Measurements from ENCODE around the gene RAD9A. TPM values are rescaled to one million over a fixed set of nuclear protein-coding genes. Genes with fewer than 3 reads are reported as not detected.
A peak's percentile ranks its signal among the peaks of the same experiment; 100 is the strongest.

The RAD9A gene
- total RNA-seq, 1 donor from 2014 or later = 30.7 TPM

DNA sequence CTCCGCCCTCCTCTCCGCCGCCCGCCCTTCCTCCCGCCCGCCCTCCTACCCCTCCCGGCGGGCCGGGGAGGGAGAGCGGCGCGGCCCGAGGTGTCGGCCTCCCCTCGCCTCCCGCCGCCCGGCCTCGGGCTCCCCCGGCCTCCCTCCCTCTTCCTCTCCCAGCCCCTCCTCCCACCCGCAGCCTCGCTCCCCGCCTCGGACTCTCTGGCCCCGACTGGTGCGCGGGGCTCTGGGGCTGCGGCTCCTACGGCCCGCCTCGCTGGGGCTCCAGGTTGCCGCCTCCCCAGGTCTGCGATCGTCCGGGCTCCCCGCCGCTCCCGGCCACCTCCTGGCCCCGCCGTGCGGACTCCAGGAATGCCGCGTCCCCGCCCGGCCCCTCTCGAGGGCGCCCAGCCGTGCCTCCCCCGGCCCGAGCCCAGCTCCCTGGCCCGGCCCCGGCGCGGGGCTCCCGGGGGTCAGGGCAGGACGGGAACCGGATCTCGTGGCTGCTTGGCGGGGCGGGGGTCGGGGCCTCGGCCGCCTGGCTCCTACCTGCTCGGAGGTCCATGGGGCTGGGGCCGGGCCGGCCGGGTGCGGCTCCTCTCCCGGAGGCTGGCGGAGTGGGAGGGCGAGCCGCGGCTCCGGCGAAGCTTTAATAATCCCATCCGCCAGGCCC is 18.7 kb upstream of the RAD9A start, which contains the start of gene CLCF1:
Gene CLCF1, minus strand, starts transcription at position 606 of the 655 bp plus-strand sequence. Its CDS starts 59 bp downstream, at position 547.
- intact Hi-C loops (cut with micrococcal nuclease) = loop anchor here (1.0 kb wide), 3 partner anchors 9 to 27 kb away; partner anchors contain the start of gene POLD4
- Mint-ChIP-seq H3K9me3 (no peaks in the 10 kb centered on the region), H3K4me3 (peak within 1 kb of the TSS; percentile 87), H3K4me1 (ENCODE audit: low read depth) (peaks cover 26% of the 10 kb centered on the region), H3K27me3 (ENCODE audit: insufficient read depth) (peaks cover 54% of the 10 kb centered on the region), H3K27ac (peak within 1 kb of the TSS; percentile 72), H3K36me3 (ENCODE audit: low read depth) (no peaks in the 10 kb centered on the region)
- DNase-seq (ENCODE audit: low spot score) = no peak

GRCh38 chr11:67373648-67374570 is 17.9 kb upstream of the RAD9A start:
- Mint-ChIP-seq H3K4me1 (ENCODE audit: low read depth) (peaks cover 20% of the 10 kb centered on the region), H3K4me3 (peak overlapping the region; percentile 87), H3K9me3 (no peaks in the 10 kb centered on the region), H3K36me3 (ENCODE audit: low read depth) (no peaks in the 10 kb centered on the region), H3K27me3 (ENCODE audit: insufficient read depth) (peaks cover 58% of the 10 kb centered on the region), H3K27ac (peak overlapping the region; percentile 72)
- intact Hi-C loops (cut with micrococcal nuclease) = loop anchor here (1.0 kb wide), 3 partner anchors 8 to 28 kb away; partner anchors contain the start of gene POLD4
- peak; percentile 32 for DNase-seq (ENCODE audit: low spot score)

- Mint-ChIP-seq H3K36me3 (ENCODE audit: low read depth) (no peaks in the 10 kb centered on the region), H3K27me3 (ENCODE audit: insufficient read depth) (peaks cover 54% of the 10 kb centered on the region)
These were observed 17.1 kb upstream of the RAD9A start for GRCh38 chr11:67374571-67375281.

DNA sequence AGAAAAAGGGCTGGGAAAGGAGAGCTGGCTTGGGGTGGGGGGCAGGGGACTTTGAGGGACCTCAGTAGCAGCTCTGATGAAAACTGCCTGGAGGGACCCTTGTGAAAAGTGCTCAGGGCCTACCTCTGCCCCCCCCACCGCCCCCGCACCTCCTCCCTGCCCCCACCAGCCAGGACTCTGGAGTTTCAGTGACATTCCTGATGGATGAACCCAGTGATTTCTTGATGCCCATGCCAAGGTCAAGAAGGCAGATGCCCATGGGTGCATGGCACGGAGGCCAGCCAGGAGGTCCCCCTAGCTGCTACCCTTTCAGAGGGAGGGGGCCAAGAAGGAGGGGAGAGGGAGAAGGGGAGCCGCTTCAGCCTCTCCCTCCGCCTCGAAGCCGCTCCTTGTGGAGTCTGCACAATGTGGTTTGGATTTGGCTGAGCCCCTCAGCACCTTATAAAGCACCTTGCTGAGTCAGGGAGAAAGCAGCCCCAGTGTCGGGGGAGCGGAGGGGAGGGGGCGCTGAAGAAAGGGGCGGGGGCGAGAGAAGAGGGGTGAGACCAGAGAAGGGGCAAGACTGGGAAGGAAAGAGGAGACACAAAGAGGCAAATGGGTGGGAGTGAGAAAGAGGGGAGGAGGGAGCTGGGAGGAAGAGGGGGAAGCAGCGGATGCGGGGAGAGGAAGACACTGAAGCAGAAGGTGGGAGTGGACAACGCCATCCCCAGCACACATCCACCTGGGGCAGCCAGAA is 16.3 kb upstream of the RAD9A start:
- peaks cover 52% of the 10 kb centered on the region for H3K27me3 Mint-ChIP-seq (ENCODE audit: insufficient read depth)
- H3K36me3 Mint-ChIP-seq (ENCODE audit: low read depth) = no peaks in the 10 kb centered on the region
- no peak overlapping the region for H3K4me3 Mint-ChIP-seq
- H3K27ac Mint-ChIP-seq = no peak overlapping the region
- DNase-seq (ENCODE audit: low spot score) = no peak
- peaks cover 20% of the 10 kb centered on the region for H3K4me1 Mint-ChIP-seq (ENCODE audit: low read depth)
- intact Hi-C loops (cut with micrococcal nuclease) = no loop called here
- H3K9me3 Mint-ChIP-seq = no peaks in the 10 kb centered on the region

More at GRCh38 chr11:67374571-67375281, 17.1 kb upstream of the RAD9A start:
- Mint-ChIP-seq H3K4me3 (peak overlapping the region; percentile 87), H3K9me3 (no peaks in the 10 kb centered on the region), H3K4me1 (ENCODE audit: low read depth) (peaks cover 20% of the 10 kb centered on the region), H3K27ac (no peak overlapping the region)
- intact Hi-C loops (cut with micrococcal nuclease) = no loop called here
- no peak for DNase-seq (ENCODE audit: low spot score)

- no peaks in the 10 kb centered on the region for H3K9me3 Mint-ChIP-seq
- DNase-seq (ENCODE audit: low spot score) = no peak
- intact Hi-C loops (cut with micrococcal nuclease) = no loop called here
- no peaks in the 10 kb centered on the region for H3K36me3 Mint-ChIP-seq (ENCODE audit: low read depth)
- H3K27ac Mint-ChIP-seq = no peak overlapping the region
- H3K27me3 Mint-ChIP-seq (ENCODE audit: insufficient read depth) = peaks cover 52% of the 10 kb centered on the region
- H3K4me1 Mint-ChIP-seq (ENCODE audit: low read depth) = peaks cover 18% of the 10 kb centered on the region
- H3K4me3 Mint-ChIP-seq = no peak overlapping the region
These were observed 15.5 kb upstream of the RAD9A start for GRCh38 chr11:67376063-67376820.

GRCh38 chr11:67376873-67377808 is 14.6 kb upstream of the RAD9A start:
- H3K4me3 Mint-ChIP-seq = no peak overlapping the region

GRCh38 chr11:67378544-67378943 is 13.2 kb upstream of the RAD9A start:
- DNase-seq (ENCODE audit: low spot score) = no peak
- Mint-ChIP-seq H3K27me3 (ENCODE audit: insufficient read depth) (peaks cover 46% of the 10 kb centered on the region), H3K4me3 (no peak overlapping the region), H3K27ac (no peak overlapping the region), H3K4me1 (ENCODE audit: low read depth) (peaks cover 16% of the 10 kb centered on the region), H3K36me3 (ENCODE audit: low read depth) (no peaks in the 10 kb centered on the region), H3K9me3 (no peaks in the 10 kb centered on the region)
- intact Hi-C loops (cut with micrococcal nuclease) = no loop called here

More at GRCh38 chr11:67376873-67377808, 14.6 kb upstream of the RAD9A start:
- Mint-ChIP-seq H3K4me1 (ENCODE audit: low read depth) (peaks cover 11% of the 10 kb centered on the region), H3K36me3 (ENCODE audit: low read depth) (no peaks in the 10 kb centered on the region), H3K9me3 (no peaks in the 10 kb centered on the region), H3K27ac (no peak overlapping the region), H3K27me3 (ENCODE audit: insufficient read depth) (peaks cover 46% of the 10 kb centered on the region)
- intact Hi-C loops (cut with micrococcal nuclease) = no loop called here
- no peak for DNase-seq (ENCODE audit: low spot score)

- no peak overlapping the region for H3K4me3 Mint-ChIP-seq
- intact Hi-C loops (cut with micrococcal nuclease) = no loop called here
- H3K27ac Mint-ChIP-seq = no peak overlapping the region
- DNase-seq (ENCODE audit: low spot score) = no peak
- H3K36me3 Mint-ChIP-seq (ENCODE audit: low read depth) = no peaks in the 10 kb centered on the region
- H3K27me3 Mint-ChIP-seq (ENCODE audit: insufficient read depth) = peaks cover 44% of the 10 kb centered on the region
- H3K4me1 Mint-ChIP-seq (ENCODE audit: low read depth) = peaks cover 9% of the 10 kb centered on the region
- no peaks in the 10 kb centered on the region for H3K9me3 Mint-ChIP-seq
These were observed 12.4 kb upstream of the RAD9A start for GRCh38 chr11:67379061-67380058.

DNA sequence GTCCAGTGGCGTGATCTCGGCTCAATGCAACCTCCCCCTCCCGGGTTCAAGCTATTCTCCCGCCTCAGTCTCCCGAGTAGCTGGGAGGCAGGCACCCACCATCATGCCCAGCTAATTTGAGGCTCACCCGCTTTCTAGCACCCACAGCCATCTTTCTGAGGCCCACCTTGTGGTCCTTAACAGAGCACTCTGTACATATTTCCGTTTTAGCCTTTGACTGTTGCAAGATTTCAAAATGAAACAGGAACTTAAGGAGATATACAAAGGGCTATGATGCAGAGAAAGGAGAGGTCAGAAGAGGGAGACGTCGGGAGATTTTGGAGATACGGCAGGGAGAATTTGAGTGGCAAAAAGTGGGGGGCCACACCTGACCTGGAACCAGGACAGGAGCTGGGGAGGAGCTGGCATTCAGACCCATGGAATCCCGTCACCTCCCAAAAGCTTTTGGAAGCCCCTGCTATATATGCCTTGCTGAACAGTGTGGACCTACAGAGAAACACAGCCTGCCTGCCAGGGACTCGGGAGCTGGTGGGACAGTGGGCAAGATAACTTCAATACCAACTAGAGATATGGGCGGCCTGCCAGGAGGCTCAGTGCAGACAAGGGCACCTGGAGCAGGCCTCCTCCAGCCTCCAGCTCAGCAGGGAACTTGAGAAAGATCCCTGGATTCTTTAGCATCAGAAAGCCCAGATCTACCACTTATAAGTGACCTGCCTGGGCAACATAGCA is 10.4 kb upstream of the RAD9A start:
- no peaks in the 10 kb centered on the region for H3K9me3 Mint-ChIP-seq
- peaks cover 40% of the 10 kb centered on the region for H3K27me3 Mint-ChIP-seq (ENCODE audit: insufficient read depth)
- no peak overlapping the region for H3K27ac Mint-ChIP-seq
- peaks cover 5% of the 10 kb centered on the region for H3K4me1 Mint-ChIP-seq (ENCODE audit: low read depth)
- no peaks in the 10 kb centered on the region for H3K36me3 Mint-ChIP-seq (ENCODE audit: low read depth)
- H3K4me3 Mint-ChIP-seq = no peak overlapping the region
- intact Hi-C loops (cut with micrococcal nuclease) = no loop called here
- no peak for DNase-seq (ENCODE audit: low spot score)

Measured in activated T-helper 1 cell treated with anti-CD3 and anti-CD28 coated beads, Interleukin-12 subunit alpha, Interleukin-12 subunit beta, Interleukin-2, Interleukin-4 antibody, amounts not matched to agents 30 ng/mL and 10 ng/mL and 1 ng/mL, durations not matched to agents 14 hours and 24 hours and 36 hours (primary cell).